GM12874 (cell line): ENCODE measurements around the gene MYOZ3.

Source experiments
- CTCF ChIP-seq: IDR thresholded peaks from 2 replicates; pipeline ENCODE4 v1.5.1; 2011; ENCODE audit warnings: low read depth, mild to moderate bottlenecking, control low read depth, low read length, moderate library complexity; ENCODE audit not compliant: insufficient read depth

The MYOZ3 gene

GRCh38 chr5:150703762-150704161 lies 42.7 kb downstream of the MYOZ3 start:
- no peak for TF ChIP-seq CTCF

GRCh38 chr5:150706776-150707390 lies 45.8 kb downstream of the MYOZ3 start:
- no peak for TF ChIP-seq CTCF

GRCh38 chr5:150710165-150710564 lies 49.1 kb downstream of the MYOZ3 start:
- no peak for TF ChIP-seq CTCF

- no peak for TF ChIP-seq CTCF
Observed at GRCh38 chr5:150723845-150724244, 62.8 kb downstream of the MYOZ3 start.
